Activated effector memory CD4-positive, alpha-beta T cell treated with anti-CD3 and anti-CD28 coated beads, Interleukin-2, amount 50 U/mL, for 16 hours (primary cell): Measurements from ENCODE around the gene OR51B2.
"Not testable (repeated sequence)": the region's sequence is repeated elsewhere in the genome, so short reads cannot be mapped to it uniquely, and the experiment has no call there.

Experiments used
- DNase-seq: peaks from one replicate; pipeline ENCODE4 v3.0.0-alpha.2; 2020

OR51B2 gene

DNA sequence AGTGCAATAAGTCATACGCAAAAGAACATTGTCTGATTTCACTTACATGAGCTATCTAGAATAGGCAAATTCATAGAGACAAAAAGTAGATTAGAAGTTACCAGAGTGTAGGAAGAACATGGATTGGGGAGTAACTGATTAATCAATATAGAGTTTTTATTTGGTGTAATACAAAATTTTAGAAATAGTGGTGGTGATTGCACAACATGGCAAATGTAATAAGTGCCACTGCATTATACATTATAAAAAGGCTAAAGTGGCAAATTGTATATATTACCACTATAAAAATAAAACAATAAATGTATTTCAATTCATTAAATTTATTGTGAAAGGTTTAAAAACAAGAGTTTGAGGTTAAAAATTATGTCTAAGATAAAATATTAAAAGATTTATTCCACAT is 13.7 kb downstream of the OR51B2 start:
- DNase-seq: no peak

DNA sequence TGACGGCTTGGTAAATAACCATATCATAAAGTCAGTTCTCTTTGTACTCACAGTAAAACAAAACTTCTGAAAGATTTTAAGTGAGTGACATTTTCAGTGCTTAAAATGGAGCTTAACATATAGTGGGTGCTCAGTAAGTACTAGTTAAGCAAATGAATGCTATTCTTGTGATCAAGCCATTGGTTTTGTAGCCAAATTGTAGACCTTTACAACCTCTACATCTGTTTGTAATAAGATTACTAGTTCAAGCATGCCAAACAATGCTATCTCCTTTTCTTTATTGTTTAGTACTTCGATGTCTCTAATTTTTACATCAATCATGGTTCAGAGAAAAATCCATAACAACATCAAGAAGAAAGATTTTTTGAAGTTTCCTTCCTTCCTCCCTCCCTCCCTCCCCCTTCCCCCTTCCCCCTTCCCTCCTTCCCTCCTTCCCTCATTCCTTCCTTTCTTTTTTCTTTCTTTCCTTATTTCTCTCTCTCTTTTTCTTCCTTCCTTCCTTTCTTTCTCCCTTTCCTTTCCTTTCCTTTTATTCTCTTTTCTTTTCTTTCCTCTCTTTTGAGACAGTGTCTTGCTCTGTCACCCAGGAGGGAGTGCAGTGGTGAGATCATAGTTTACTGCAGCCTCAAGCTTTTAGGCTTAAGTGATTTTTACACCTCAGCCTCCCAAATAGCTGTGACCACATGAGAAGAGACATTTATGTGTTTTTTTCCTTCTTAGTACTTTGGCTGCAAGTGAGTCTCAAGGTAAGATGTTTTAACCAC is 16.7 kb downstream of the OR51B2 start:
- DNase-seq: no peak

DNA sequence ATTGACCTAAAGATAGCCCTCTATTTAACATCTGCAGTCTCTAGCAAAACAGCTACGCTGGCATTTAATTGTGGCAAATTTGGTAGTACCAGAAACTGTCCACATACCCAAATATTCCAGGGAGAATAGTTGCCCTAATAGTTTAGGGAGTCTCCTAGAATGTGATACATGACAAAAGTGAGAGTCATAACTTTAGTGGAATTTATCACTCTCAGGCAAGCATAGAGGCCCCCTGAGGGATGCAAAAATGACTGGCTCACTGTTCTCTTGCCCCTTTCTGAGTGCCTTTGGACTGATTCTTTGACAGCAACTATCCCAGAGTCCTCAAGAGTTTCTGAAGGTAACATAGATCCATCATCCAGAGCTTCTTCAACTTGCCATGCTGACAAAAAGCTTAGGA is 20.1 kb downstream of the OR51B2 start:
- DNase-seq: no peak

DNA sequence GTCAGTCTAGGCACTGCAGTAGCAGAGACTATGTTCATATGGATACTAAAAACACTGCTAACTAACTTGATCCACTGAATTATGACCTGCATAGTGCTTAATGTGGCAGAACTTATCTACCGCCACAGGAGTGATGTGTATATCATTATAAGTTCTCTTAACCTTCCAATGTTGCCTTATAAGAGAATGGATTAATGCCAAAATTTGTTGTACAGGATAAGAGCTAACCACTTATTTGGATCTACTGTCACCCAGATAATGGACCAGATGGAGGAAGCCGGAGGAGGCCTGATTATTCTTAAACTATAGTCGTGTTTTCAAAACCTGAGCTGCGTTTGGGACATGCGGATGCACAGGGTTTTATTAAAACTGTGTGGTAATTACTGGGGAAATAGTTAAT is 20.5 kb downstream of the OR51B2 start:
- no peak for DNase-seq

DNA sequence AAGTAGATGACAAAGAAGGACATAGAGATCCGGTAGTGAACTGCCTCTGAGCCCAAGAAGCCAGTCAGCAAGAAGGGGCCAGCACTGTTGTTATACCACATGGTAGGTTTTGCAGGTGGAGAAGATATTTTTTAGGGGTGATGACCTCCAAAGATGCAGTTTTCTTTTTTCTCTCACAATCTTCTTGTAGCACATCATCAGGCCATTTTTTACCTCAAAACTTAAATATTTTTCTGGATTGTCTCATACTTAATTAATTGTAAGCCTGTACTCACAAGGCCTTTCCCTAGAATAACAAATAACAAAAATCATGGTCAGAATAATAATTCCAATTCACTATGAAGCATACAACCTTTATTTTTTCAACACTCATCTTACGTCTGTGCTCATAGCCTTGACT is 22.3 kb downstream of the OR51B2 start, which contains the start of gene OR51B4:
OR51B4 (minus strand) TSS at position 101 of the 400 bp plus-strand sequence; CDS start at position 101, 0 bp downstream.
- no peak for DNase-seq

DNA sequence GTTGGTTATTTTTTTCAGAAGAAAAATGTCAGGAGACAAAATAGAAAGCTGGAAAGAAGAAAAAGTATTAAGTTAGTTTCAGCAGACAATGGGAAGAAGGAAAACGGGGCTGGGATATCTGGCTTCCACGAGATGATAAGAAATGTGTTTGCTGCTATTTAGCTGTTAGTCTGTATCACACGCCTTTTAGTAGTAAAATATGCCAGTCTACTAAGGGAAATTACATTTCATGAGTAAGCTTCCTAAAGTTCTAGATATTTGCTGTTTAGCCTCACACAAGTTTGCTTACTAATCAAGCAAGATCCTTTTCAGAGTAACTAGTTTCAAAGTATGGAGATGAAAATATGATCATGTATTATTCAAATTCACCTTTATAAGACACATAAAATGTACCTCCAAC is 23.8 kb downstream of the OR51B2 start:
- no peak for DNase-seq

DNA sequence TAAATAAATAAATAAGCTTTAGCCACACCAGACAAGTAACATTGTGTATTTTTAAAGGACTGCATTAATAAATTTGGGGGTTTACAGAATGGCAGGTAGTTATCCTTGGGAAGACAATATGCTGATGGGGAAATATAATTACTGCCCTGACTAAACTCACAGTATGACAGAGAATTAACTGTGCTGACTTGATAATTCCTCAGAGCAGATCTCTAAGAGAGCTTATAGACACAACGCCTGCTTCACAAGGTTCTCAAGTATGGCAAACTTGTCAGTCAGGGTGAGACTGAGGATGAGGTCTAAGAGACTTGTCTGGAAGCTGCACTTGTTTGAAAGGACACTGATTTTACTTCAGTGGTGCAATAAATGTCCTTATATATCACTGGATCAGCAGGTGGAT is 25.6 kb downstream of the OR51B2 start:
- DNase-seq: no peak

DNA sequence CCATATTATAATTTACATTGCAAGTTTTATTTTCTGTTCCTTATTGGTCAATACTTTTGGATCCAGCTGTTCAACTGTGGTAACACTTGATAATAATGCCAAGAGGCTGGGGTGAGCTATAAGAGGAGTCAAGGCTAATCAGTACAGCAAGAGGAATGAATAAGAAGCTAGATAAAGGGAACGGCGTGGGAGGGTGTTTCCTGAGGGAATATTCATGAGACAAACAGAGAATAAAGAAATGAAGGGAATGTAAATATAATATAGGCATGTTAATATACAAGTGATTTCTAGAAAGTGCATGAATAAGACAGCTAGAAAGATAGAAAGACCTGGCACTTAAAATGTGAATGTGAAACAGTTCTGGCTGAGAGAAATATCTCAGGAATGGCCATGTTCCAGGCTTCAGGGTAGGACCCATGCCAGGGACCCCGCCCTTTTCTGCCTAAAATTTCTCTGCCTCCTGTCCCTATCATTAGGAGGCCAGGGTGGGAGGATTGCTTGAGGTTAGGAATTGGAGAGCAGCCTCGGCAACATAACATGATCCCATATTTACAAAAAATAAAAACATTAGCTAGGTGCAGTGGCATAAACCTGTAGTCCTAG is 26.3 kb downstream of the OR51B2 start:
- no peak for DNase-seq

DNA sequence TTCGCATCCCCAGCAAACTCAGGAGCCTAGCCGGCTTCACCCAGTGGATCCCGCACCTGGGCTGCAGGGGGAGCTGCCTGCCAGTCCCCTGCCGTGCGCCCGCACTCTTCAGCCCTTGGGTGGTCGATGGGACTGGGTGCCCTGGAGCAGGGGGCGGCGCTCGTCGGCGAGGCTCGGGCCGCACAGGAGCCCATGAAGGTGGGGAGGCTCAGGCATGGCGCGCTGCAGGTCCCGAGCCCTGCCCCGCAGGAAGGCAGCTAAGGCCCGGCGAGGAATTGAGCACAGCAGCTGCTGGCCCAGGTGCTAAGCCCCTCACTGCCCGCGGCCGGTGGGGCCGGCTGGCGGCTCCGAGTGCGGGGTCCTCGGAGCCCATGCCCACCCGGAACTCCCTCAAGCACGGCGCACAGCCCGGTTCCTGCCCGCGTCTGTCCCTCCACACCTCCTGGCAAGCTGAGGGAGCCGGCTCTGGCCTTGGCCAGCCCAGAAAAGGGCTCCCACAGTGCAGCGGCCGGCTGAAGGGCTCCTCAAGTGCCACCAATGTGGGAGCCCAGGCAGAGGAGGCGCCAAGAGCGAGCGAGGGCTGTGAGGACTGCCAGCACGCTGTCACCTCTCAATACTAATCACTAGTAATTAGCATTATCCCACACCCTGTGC is 29.6 kb downstream of the OR51B2 start:
- DNase-seq: not testable (repeated sequence)

DNA sequence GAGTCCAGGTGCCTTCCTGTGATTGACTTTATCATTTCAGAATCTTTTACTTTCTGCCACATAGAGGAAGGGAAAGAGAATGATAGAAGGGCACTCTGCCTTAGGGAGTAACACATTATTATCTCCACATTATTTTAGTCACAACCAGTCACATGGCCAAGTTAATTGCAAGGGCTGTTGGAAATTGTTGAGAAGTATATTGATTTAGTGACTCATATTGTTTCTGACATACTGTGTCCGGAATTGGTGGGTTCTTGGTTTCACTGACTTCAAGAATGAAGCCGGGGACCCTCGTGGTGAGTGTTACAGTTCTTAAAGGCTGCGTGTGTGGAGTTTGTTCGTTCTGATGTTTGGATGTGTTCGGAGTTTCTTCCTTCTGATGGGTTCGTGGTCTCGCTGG is 31.1 kb downstream of the OR51B2 start:
- DNase-seq: no peak

DNA sequence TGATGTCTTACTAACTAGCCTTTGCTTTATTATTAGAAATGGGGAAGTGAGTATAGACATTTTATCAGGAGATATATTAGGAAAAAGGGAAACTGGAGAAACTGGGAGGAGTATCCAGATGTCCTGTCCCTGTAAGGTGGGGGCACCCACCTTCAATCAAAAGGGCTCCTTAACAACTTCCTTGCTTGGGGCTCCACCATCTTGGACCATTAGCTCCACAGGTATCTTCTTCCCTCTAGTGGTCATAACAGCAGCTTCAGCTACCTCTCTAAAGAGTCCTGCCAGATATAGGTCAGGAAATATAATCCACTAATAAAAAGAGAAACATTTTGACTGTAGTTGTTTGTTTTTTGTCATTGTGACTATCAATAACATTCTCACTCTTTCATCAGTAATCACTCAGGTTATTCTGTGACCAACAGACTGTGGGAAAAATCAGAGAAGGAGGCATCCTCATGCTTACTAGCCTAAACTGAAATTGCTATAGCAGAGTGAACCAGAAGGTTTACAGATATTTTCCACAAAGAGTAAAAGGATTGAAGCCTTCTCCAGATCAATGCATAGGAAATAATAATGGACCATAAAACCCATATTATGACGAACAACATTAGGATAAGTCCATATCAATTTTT is 32.8 kb downstream of the OR51B2 start:
- DNase-seq: no peak

DNA sequence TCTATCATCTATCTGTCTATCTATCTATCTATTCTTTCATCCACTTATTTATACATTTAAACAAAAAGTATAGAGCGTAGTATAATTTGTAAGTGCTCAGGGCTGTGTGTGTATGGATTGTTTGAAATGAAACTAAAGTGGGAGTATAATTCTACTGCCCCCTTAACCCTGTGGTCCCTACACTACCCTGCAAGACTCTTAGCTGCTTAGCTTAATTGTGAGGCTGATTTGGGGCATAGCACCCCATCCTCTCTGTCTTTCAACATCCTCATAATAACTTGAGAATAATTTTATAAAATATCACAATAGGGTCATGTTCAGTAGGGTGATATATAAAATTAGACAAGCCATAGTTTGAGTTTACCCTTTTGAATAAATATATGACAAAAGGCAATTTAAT is 34.0 kb downstream of the OR51B2 start:
- no peak for DNase-seq

DNA sequence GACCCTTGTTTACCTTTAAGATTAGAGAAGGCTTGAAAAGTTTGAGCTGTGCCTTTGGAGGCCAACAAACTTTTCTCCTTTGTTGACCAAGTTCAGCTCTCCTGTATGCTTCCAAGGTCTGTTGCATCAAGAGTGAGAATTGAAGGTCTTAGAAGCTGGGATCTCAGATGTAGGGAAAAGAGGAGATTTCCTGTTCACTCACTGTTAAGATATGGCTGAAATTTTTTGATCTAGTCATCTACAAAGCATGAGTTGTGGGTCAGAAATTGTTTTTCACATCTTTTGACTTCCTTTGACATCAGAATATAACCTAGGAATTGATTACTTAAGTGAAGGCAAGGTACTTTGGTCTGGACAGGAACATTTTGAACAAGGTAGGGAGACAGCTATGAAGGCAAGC is 34.4 kb downstream of the OR51B2 start:
- DNase-seq: no peak

DNA sequence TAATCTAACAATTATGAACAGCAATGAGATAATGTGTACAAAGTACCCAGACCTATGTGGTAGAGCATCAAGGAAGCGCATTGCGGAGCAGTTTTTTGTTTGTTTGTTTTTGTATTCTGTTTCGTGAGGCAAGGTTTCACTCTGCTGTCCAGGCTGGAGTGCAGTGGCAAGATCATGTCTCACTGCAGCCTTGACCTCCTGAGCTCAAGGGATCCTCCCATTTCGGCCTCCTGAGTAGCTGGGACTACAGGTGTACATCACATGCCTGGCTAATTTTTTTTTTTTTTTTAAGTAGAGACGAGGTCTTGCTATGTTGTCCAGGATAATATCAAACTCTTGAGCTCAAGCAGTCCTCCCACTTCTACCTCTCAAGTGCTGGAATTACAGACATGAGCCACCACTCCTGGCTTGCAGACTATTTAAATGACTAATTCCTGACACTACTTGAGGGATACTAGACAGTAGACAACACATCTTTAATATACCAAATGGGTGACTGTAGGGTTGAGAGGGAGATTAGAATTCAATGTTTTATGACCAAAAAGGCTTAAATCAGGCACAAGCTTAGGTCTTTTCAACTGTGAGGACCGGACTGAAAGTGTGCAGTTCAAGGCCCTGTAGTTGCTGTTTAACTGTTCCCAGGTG is 35.1 kb downstream of the OR51B2 start:
- DNase-seq: no peak

DNA sequence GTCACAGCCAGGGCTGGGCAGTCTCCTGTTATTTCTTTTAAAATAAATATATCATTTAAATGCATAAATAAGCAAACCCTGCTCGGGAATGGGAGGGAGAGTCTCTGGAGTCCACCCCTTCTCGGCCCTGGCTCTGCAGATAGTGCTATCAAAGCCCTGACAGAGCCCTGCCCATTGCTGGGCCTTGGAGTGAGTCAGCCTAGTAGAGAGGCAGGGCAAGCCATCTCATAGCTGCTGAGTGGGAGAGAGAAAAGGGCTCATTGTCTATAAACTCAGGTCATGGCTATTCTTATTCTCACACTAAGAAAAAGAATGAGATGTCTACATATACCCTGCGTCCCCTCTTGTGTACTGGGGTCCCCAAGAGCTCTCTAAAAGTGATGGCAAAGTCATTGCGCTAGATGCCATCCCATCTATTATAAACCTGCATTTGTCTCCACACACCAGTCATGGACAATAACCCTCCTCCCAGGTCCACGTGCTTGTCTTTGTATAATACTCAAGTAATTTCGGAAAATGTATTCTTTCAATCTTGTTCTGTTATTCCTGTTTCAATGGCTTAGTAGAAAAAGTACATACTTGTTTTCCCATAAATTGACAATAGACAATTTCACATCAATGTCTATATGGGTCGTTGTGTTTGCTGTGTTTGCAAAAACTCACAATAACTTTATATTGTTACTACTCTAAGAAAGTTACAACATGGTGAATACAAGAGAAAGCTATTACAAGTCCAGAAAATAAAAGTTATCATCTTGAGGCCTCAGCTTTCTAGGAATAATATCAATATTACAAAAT is 35.8 kb downstream of the OR51B2 start:
- no peak for DNase-seq

DNA sequence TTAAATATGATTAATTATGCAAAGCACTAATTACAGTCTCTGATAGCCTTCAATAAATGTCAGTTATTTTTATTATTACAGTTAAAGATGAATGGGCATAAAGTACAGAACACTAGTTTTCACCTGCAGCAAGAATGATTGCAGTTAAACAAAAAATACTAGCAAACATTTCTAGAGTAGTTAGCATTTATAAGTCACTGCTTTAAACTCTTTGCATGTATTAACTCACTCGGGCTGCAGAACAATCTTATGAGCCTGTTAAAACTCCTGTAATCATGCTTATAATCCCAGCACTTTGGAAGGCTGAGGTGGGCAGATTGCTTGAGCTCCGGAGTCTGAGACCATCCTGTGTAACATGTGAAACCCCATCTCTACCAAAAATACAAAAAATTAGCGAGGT is 37.2 kb downstream of the OR51B2 start:
- DNase-seq: no peak

DNA sequence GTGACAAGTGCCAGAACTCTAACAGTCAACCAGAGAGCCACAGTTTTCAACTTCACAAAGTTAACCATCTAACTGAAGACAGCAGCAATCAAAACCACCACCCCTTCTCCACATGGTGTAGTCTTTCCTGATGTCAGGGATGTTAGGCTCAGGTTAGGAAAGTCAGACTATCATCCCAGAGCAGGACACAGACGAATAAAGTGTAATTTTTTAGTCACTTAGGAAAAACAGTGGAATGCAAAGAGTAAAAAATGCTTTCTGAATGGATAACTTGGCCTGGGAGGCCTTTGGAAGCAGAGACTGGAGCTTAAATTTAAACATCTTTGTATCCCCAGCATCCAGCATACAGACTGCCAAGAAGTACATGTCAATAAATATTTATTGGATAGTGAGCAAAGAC is 37.7 kb downstream of the OR51B2 start:
- DNase-seq: no peak

DNA sequence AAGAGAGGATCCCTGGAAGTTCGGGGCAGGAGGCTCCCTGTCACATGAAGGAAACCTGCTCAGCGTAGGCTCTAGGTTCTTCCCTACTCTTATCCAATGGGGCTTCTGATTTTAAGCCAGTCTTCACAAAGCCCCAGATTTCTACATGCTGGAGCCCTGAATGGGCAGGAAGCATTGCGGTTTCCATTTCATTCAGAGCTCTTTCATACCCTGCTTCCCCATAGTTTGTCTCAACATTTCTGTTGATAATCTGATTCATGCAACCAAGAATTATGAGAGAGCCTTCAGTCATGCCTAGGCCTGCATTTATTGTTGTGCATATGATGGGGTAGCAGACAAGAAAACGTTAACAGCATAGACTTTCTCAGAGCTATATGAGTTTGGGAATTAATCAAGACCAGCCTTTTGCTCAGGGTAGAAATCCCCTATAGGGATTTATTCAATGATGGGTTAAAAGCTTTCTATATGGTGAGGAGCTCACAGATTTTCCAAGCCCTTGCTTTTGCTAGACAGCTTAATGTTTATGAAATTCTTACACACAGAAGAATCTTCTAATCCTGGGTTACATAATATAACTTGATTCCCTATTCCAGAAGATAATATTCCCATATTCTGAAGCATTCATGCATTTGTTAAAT is 38.3 kb downstream of the OR51B2 start:
- DNase-seq: no peak

DNA sequence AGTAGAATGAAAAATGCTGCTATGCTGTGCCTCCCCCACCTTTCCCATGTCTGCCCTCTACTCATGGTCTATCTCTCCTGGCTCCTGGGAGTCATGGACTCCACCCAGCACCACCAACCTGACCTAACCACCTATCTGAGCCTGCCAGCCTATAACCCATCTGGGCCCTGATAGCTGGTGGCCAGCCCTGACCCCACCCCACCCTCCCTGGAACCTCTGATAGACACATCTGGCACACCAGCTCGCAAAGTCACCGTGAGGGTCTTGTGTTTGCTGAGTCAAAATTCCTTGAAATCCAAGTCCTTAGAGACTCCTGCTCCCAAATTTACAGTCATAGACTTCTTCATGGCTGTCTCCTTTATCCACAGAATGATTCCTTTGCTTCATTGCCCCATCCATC is 39.5 kb downstream of the OR51B2 start:
- DNase-seq: no peak

DNA sequence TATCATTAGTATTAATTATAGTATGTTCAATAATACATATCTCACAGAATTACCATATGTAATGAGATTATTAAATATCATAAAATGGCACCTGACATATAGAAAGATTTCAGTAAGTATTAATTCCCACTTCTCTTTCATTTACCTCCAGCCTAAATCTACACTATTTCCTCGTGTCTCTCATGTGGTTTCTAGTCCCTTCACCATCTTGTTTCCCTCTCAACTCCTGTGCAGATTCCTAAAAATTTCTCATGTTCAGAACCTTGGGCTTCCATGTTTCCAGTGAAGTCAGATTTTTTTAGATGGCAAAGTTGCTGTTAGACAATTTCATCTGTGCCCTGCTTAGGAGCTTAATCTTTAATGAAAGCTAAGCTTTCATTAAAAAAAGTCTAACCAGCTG is 40.2 kb downstream of the OR51B2 start:
- DNase-seq: no peak

DNA sequence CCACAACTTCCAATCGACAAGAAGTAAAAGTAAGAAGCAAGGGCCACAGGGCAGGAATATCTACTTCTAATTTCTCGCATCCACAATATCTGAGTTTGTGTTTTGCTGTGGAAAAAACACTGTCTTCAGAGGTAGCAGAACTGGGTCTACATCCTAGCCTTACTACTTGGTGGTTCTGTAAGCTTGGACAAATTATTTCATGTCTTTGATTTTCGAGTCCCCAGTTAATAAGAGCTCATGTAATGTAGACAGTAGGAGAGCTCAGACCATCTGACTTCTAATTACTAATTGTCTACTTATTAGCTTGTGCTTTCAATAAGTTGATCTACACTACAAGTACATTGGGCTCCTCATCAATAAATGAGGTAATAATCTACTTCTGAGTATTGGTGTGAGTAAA is 41.0 kb downstream of the OR51B2 start:
- no peak for DNase-seq

DNA sequence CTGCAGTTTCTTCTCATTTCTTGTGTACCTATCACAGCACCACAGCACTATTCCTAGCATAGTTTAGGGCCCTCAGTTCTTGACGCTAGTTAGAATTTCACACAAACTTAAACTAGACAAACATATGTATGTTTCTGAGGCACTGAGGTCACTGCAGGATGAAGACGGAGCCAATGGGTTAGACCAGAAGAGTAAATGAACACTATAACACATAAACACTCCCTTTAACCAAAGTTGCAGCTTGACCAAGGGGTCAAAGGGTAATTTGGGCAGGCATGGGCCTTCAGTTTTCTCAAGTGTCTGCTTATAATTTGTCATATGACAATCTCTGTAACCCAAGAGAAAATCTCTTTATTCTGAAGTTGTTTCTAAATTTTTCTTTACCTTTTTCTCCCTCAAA is 41.5 kb downstream of the OR51B2 start:
- DNase-seq: no peak
